ENCODE results near the gene DDX39A.
"Not testable (repeated sequence)": the region's sequence is repeated elsewhere in the genome, so short reads cannot be mapped to it uniquely, and the experiment has no call there.

GRCh38 chr19:14396730-14397129 lies 22.4 kb downstream of the DDX39A start:
- TF ChIP-seq CTCF (IDR thresholded peaks at IDR 0.05); POLR2AphosphoS5 (IDR thresholded peaks at IDR 0.05; ENCODE audit: insufficient read depth in 1 of 2, low read depth in 1 of 2): not testable (repeated sequence)

Measured in vagina (tissue), 2 donors.